Testis (tissue), 2 donors: ENCODE results near the gene LIN7C.

Experiments
- POLR2A ChIP-seq: fragments of 450-650 bp; IDR thresholded peaks from one replicate; pipeline ENCODE4 v1.6.1; 2017; ENCODE audit warnings: antibody characterized with exemption, mild to moderate bottlenecking, moderate library complexity
- TF ChIP-seq, protein P1 (sequence below), 3 experiments: fragments of 450-650 bp in 2 of 3; fragments of 200-600 bp in 1 of 3; sonication (generic) in 1 of 3; IDR thresholded peaks; one replicate each; pipeline ENCODE4 v1.5.1; 2016 to 2019; ENCODE audit warnings: antibody characterized with exemption in 3 of 3, mild to moderate bottlenecking in 2 of 3, moderate library complexity in 1 of 3

DNA sequence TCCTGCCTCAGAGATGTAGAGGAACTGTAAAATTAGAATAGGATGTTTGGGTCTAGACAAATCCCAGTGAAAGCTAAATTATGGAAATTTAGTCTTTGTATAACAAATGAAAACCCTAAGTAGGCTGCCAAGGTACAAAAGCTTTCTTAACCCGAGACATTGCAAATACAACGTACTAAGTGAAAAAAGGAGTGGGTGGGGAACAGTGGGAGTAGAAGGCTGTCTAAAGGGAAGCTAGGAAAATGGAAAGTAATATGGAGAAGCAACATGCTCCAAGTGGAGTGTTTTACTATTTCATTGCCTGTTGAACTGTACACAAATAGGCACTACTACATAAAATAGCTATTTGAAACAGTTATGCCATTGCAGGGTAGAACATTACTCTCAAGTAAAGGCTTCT is 6.8 kb upstream of the LIN7C start:
- TF ChIP-seq, protein P1, sequence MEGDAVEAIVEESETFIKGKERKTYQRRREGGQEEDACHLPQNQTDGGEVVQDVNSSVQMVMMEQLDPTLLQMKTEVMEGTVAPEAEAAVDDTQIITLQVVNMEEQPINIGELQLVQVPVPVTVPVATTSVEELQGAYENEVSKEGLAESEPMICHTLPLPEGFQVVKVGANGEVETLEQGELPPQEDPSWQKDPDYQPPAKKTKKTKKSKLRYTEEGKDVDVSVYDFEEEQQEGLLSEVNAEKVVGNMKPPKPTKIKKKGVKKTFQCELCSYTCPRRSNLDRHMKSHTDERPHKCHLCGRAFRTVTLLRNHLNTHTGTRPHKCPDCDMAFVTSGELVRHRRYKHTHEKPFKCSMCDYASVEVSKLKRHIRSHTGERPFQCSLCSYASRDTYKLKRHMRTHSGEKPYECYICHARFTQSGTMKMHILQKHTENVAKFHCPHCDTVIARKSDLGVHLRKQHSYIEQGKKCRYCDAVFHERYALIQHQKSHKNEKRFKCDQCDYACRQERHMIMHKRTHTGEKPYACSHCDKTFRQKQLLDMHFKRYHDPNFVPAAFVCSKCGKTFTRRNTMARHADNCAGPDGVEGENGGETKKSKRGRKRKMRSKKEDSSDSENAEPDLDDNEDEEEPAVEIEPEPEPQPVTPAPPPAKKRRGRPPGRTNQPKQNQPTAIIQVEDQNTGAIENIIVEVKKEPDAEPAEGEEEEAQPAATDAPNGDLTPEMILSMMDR (IDR thresholded peaks at IDR 0.05), result no peak
- no peak for TF ChIP-seq POLR2A
